Activated naive CD4-positive, alpha-beta T cell treated with Interleukin-2 at 50 U/mL for 16 hours (primary cell): ENCODE data around the gene LCTL.
A peak's percentile ranks its signal among the peaks of the same experiment; 100 is the strongest.
"Not testable (repeated sequence)": the region's sequence is repeated elsewhere in the genome, so short reads cannot be mapped to it uniquely, and the experiment has no call there.

Source experiments
- DNase-seq: peaks from one replicate; pipeline ENCODE4 v3.0.0-alpha.2; 2020

The LCTL gene

DNA sequence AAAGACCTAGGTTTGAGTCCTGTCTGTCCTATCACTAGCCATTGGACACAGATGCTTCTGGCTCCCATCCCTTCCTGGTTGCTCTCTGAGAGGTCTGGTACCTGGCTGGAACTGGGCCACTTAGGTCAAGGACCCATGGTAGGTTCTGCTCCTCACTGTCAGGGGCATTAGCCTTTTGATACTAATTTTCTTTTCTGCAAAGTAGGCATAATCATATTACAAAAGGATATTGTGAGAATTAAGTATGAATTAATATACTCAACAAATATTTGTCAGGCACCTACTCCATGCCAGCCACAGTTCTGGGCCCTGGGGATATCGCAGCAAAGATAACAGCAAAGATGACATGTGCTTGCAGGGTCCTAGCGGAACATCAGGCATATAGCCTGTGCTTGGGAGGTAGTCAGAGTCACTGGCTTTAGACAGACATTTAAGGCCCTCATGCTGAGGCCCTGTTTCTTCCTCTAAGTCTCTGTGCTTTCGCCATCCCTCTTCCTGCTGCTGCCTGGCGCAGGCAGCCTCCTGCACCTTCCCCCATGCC, 25.6 kb upstream of the LCTL start:
- no peak for DNase-seq

- DNase-seq = no peak
These were observed 24.6 kb upstream of the LCTL start for GRCh38 chr15:66590435-66590834.

GRCh38 chr15:66589429-66589828, 23.6 kb upstream of the LCTL start:
- DNase-seq = not testable (repeated sequence)

- DNase-seq = no peak
These were observed 23.2 kb upstream of the LCTL start for GRCh38 chr15:66588971-66589370.

GRCh38 chr15:66588537-66588936, 22.7 kb upstream of the LCTL start:
- no peak for DNase-seq

- no peak for DNase-seq
These were observed 22.0 kb upstream of the LCTL start for GRCh38 chr15:66587749-66588148.

DNA sequence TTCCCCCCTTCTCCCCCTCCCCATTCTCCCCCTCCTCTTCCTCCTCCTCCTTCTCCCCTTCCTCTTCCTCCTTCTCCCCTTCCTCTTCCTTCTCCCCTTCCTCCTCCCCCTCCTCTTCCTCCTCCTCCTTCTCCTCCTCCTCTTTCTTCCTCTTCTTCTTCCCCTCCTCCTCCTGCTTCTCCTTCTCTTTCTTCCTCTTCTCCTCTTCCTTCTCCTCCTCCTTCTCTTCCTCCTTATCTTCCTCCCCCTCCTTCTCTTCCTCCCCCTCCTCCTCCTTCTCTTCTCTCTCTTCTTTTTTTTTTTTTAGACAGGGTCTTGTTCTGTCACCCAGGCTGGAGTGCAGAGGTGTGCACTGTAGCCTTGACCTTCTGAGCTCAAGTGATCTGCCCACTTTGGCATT, 21.2 kb upstream of the LCTL start:
- DNase-seq = no peak

- no peak for DNase-seq
These were observed 20.6 kb upstream of the LCTL start for GRCh38 chr15:66586155-66586976.

DNA sequence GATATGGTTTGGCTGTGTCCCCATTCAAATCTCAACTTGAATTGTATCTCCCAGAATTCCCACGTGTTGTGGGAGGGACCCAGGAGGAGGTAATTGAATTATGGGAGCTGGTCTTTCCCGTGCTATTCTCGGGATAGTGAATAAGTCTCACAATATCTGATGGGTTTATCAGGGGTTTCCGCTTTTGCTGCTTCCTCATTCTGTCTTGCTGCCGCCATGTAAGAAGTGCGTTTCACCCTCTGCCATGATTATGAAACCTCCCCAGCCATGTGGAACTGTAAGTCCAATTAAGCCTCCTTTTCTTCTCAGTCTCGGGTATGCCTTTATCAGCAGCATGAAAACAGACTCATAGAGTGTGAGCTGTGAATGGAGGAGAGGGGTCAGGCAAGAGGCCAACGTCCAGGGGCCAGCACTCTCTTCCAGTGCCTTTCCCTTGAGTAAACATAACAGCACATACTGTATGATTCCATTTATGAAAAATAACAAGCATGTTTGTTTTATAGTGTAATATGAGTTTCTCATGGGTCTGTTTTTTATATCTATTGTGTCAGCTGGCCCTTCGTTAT, 16.3 kb upstream of the LCTL start:
- no peak for DNase-seq

DNA sequence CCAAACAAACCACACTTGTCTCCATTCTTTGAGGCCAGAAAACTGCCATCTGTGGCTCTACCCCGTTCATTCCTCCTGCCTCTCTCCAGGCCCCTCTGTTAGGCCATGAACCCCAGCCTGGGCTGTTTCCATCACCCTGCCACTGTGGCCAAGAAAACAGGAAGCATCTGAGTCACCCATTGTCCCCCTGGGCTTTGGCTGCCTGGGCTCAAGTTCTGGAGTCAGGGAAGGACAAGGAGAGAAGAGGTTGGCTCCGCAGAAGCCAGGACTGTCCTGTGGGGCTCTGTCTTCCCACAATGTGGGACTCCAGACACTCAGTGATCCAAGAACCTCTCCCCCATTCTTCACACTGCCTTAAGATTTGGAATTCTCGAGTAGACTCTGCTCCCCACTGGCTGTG, 14.8 kb upstream of the LCTL start:
- DNase-seq = no peak

GRCh38 chr15:66578286-66578875, 12.6 kb upstream of the LCTL start:
- no peak for DNase-seq

GRCh38 chr15:66574596-66574950, 8.8 kb upstream of the LCTL start:
- no peak for DNase-seq

GRCh38 chr15:66573719-66574595, 8.2 kb upstream of the LCTL start:
- no peak for DNase-seq

- DNase-seq = no peak
These were observed 7.5 kb upstream of the LCTL start for GRCh38 chr15:66573348-66573718.

GRCh38 chr15:66572146-66572545, 6.3 kb upstream of the LCTL start:
- no peak for DNase-seq

- no peak for DNase-seq
These were observed 5.2 kb upstream of the LCTL start for GRCh38 chr15:66570842-66571478.

- no peak for DNase-seq
These were observed 4.5 kb upstream of the LCTL start for GRCh38 chr15:66570327-66570726.

GRCh38 chr15:66569461-66570137, 3.8 kb upstream of the LCTL start:
- DNase-seq = no peak

DNA sequence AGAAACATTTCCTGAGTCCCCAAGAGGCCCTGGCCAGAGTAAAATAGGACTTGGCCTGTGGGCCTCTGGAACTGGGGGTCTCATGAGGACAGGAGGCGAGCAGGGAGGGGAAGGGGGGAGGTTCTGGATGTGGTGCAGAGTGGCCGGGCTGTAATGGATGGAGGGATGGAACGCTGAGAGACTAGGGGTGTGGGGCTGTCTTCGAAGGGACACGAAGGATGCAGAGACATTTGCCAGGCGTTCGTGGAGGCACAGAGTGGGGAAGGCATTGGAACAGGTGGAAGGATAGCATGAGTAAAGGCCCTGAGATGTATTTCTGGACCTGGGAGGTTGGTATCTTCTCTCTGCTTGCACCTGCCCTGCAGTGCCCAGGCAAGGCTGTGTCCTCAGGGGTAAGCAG, 2.1 kb upstream of the LCTL start:
- DNase-seq = no peak

DNA sequence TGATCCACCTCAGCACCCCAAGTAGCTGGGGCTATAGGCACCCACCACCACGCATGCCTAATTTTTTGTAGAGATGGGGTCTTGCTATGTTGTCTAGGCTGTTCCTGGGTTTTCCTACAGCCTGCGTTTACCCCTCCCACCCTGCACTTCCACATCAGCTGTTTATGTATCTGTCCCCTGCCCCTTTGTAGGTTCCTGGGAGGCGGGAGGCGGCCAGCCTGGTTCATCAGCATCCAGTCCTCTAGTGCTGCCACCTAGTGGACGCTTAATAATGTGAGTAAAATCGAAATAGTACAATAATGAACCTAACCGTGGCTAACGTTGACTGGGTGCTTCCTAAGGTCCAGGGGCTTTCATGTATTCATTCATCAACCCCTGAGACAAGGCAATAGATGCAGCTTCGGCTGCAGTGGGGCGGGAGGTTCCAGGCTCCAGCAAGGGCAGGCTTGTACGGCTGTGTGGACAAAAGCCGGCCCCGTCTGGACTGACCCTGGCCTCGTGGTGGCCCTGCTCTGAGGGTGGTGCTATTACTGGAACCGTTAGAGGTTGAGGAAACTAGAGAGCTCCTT, 1.2 kb upstream of the LCTL start:
- peak; percentile 52 for DNase-seq

GRCh38 chr15:66565141-66565641, 607 bp downstream of the LCTL start:
- no peak for DNase-seq
